ENCODE data around the gene NPR3. TPM values are rescaled to one million over a fixed set of nuclear protein-coding genes. Genes with fewer than 3 reads are reported as not detected.

NPR3 gene
- total RNA-seq, 4 donors from 2014 or later, result 7.9 to 31.3 (median 13.0) TPM

GRCh38 chr5:32734827-32735378 is 23.8 kb downstream of the NPR3 start:
- intact Hi-C loops (cut with DNase I), result no loop called here
- DNase-seq, result no peak
- Histone ChIP-seq H3K4me3 (no peak overlapping the region), H3K9me3 (no peaks in the 10 kb centered on the region), H3K27me3 (no peaks in the 10 kb centered on the region), H3K4me1 (no peaks in the 10 kb centered on the region), H3K36me3 (peaks cover 0 to 15% (median 0%) of the 10 kb centered on the region in 3 donors), H3K27ac (no peak overlapping the region)
- TF ChIP-seq POLR2A (IDR thresholded peaks at IDR 0.05), result no peak
- no peak for TF ChIP-seq CTCF (IDR thresholded peaks at IDR 0.05)
- 76 to 83% methylated on average over 8 of the region's 8 CpGs for WGBS, 2 donors

- no peaks in the 10 kb centered on the region for H3K4me1 ChIP-seq
- H3K9me3 ChIP-seq, result no peaks in the 10 kb centered on the region
- H3K27ac ChIP-seq, result no peak overlapping the region
- H3K4me3 ChIP-seq, result no peak overlapping the region
- no peaks in the 10 kb centered on the region for H3K27me3 ChIP-seq
- WGBS, 2 donors, result 79 to 85% methylated on average over 5 of the region's 5 CpGs
- no peak for DNase-seq
- intact Hi-C loops (cut with DNase I), result no loop called here
- peaks cover 0 to 21% (median 0%) of the 10 kb centered on the region in 3 donors for H3K36me3 ChIP-seq
- TF ChIP-seq POLR2A (IDR thresholded peaks at IDR 0.05), result no peak
- no peak for TF ChIP-seq CTCF (IDR thresholded peaks at IDR 0.05)
Observed at GRCh38 chr5:32735512-32735911, 24.4 kb downstream of the NPR3 start.

- Histone ChIP-seq H3K36me3 (peaks cover 0 to 32% (median 0%) of the 10 kb centered on the region in 3 donors), H3K4me3 (no peak overlapping the region), H3K27me3 (no peaks in the 10 kb centered on the region), H3K9me3 (no peaks in the 10 kb centered on the region), H3K27ac (no peak overlapping the region), H3K4me1 (no peaks in the 10 kb centered on the region)
- 45% methylated on average over 3 of the region's 3 CpGs for WGBS, 2 donors
- TF ChIP-seq POLR2A (IDR thresholded peaks at IDR 0.05) (no peak), CTCF (IDR thresholded peaks at IDR 0.05) (no peak)
- no peak for DNase-seq
- intact Hi-C loops (cut with DNase I), result no loop called here
Observed at GRCh38 chr5:32736842-32737241, 25.7 kb downstream of the NPR3 start.

GRCh38 chr5:32740651-32741050 is 29.5 kb downstream of the NPR3 start:
- DNase-seq, result no peak
- Histone ChIP-seq H3K27me3 (no peaks in the 10 kb centered on the region), H3K4me3 (no peak overlapping the region), H3K36me3 (peaks cover 0 to 45% (median 0%) of the 10 kb centered on the region in 3 donors), H3K4me1 (no peaks in the 10 kb centered on the region), H3K27ac (no peak overlapping the region), H3K9me3 (no peaks in the 10 kb centered on the region)
- WGBS, 2 donors, result 70 to 75% methylated on average over 4 of the region's 4 CpGs
- intact Hi-C loops (cut with DNase I), result no loop called here
- TF ChIP-seq CTCF (IDR thresholded peaks at IDR 0.05), result no peak
- TF ChIP-seq POLR2A (IDR thresholded peaks at IDR 0.05), result no peak

- no peaks in the 10 kb centered on the region for H3K4me1 ChIP-seq
- intact Hi-C loops (cut with DNase I), result no loop called here
- no peak overlapping the region for H3K4me3 ChIP-seq
- DNase-seq, result no peak
- no peaks in the 10 kb centered on the region for H3K27me3 ChIP-seq
- WGBS, 2 donors, result 55 to 61% methylated on average over 2 of the region's 2 CpGs
- no peaks in the 10 kb centered on the region for H3K9me3 ChIP-seq
- peaks cover 0 to 34% (median 0%) of the 10 kb centered on the region in 3 donors for H3K36me3 ChIP-seq
- no peak for TF ChIP-seq POLR2A (IDR thresholded peaks at IDR 0.05)
- no peak for TF ChIP-seq CTCF (IDR thresholded peaks at IDR 0.05)
- no peak overlapping the region for H3K27ac ChIP-seq
Observed at GRCh38 chr5:32745317-32745716, 34.2 kb downstream of the NPR3 start.
